ENCODE data around the gene SARDH.
"Not testable (repeated sequence)": the region's sequence is repeated elsewhere in the genome, so short reads cannot be mapped to it uniquely, and the experiment has no call there.

Gene SARDH

DNA sequence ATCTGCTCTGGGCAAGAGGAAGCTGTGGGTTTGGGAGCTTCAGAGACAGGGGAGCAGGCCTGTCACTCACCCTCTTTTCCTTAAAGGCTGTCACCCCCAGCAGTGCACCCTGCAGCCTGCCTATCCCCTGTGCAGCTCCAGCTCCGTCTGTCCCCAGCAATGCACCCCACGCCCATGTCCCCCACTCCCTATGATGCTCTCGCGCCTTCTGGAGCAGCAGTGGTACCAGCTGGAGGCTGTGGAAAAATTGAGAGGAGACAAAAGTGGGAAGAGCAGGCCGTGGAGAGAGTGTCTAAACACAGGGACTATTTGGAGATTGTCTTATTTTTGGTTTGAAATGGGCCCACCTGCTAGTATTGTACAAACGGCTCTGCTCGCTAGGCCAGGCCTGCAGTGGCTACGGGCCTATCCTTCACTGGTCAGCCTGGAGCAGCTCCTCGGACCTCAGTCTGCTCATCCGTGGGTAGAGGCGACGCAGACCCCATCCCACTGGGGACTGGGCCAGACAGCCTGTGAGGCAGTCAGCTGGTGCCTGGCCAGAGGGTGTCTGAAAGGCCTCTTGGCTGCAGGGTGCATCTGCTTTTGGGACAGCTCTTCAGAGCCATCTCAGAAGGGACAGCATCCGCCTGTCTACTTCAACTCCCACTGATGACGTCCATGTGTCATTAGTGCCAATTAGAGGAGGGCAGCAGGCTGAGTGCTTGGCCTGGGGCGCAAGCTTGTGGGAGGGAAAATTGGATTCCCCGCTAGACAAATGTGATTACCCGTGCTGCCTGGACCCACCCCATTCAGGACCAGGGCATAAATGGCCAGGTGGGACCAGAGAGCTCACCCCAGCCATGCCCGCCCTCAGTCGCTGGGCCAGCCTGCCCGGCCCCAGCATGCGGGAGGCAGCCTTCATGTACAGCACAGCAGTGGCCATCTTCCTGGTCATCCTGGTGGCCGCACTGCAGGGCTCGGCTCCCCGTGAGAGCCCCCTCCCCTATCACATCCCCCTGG lies 102.3 kb downstream of the SARDH start, which contains the start of gene DBH:
Gene DBH, plus strand, starts transcription at position 831 of the 999 bp plus-strand sequence. Its CDS starts 9 bp downstream, at position 840.
- FAIRE-seq: no peak
- no peak for DNase-seq (ENCODE audit: low spot score)

DNA sequence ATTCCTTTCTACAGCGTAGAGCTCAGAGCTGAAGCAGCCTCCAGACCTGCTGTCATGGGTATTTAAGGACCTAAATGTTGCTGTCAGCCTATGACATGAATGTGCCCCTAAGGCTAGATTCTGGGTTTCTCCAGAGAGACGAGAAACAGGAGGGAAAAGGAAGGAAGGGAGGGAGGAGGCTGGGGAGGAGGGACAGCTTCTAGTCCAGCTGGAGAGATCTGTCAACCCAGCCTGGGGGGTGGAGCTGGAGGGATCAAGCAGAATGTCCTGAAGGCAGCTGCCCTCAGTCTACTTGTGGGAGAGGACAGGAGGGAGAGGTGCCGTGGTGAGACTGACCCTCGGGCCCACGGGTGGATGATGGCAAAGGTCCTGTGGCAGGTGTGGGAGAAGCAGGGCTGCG lies 103.1 kb downstream of the SARDH start:
- no peak for FAIRE-seq
- no peak for DNase-seq (ENCODE audit: low spot score)

DNA sequence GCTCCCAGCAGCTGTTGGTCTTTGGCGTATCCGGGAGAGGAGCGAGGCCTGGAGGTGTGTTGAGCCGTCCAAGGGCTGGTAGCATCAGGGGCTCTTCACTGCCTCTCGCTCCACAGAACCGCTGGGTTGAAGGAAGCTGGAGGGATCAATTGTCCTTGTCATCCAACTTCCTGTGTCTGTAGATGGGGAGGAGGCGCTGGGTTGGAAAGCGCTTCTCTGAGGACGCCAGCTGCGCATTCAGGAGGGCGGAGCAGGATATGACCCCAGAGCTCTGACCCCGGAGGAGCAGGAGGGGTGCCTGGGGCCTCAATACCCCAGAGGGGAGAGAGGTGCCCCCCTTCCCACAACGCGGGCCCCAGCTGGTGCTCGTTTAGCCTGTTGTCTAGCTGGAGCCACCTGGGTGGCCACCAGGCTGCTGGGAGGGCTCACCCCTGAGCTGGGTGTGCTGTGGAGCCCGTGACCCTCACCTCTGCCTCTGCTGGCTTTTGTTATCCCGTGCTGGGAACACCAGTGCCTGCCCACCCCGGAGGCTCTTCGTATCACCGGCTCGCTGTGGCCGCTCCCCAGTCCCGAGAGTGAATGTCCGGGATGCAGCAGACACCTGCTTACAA lies 104.0 kb downstream of the SARDH start:
- DNase-seq (ENCODE audit: low spot score): no peak

DNA sequence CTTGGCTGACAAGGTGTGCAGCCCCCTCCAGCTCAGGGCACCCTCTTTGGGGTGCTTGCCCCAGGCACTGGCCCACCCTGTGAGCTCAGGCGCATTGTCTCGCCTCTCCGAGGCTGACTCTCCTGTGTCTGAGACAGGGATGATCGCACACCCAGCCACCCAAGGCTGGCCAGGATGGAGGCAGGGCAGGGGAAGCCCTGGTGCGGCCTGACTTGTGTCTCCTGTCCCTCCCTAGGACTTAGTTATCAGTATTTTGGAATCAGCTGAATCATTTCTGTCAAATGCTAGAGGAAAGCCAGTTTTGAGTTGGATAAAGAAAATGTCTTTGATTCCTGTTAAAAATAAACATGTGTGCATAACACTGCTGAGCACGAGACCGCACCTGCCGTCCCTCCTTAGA lies 104.5 kb downstream of the SARDH start:
- FAIRE-seq (no peak), DNase-seq (ENCODE audit: low spot score) (no peak)

More for the DNA sequence above, 104.0 kb downstream of the SARDH start:
- no peak for FAIRE-seq

DNA sequence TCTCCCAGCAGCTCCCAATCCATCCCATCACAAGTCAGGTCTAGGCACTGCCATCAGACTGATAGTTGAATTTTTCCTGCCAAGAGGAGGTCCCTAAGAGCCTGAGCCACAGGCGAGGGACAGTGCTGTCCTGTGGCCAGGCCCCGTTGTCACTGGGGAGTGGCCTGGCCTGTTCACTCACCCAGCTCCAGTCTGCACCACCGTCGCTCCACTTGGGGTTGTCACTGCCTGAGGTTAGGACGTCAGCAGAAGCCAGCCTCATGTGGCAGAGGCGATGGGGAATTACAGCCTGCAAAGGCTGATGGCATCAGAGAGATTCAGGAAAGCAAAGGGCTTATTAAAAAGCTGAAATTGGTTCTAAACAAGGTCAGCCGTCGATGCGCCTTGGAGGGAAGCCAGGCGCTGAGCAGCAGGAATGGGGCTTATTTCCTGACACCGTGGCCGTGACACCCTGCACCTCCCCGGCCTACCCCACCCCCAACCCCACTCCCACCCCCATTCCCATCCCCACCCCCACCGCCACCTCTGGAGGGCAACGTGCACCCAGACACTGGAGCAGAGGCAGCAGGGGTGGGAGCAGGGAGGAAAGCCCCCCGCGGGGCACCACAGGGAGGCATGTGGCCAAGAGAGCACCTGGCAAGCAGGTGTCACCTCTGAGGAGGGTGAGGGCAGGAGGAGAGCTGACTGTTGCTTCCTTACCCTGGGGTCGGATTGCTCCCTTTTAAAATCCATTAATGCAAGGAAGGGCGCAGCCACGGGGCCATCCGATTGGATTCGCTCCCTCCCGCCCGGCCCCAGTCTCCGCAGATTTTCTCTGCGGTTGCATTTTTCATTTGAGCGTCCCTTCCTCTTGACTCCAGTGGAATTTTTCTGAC lies 105.1 kb downstream of the SARDH start:
- no peak for DNase-seq (ENCODE audit: low spot score)
- FAIRE-seq: no peak

DNA sequence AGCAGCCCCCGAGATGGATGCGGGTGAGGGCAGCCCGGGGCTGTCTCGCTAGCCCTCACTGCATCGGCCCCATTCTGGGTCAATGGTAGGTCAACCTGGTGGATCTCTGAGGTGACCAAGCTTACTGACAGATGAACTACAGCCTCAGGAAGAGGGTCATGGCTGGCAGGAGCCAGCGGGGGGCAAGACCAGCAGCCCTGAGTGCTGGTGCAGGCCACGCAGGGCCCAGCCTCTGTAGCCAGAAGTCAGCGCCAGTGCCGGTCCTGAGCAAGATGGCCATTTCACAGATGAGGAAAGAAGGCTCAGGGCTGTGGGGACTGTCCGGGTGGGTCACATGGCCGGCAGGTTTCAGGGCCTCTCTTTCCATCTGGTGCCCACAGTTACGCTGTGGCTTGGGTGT lies 107.0 kb downstream of the SARDH start:
- no peak for DNase-seq (ENCODE audit: low spot score)
- FAIRE-seq: no peak

DNA sequence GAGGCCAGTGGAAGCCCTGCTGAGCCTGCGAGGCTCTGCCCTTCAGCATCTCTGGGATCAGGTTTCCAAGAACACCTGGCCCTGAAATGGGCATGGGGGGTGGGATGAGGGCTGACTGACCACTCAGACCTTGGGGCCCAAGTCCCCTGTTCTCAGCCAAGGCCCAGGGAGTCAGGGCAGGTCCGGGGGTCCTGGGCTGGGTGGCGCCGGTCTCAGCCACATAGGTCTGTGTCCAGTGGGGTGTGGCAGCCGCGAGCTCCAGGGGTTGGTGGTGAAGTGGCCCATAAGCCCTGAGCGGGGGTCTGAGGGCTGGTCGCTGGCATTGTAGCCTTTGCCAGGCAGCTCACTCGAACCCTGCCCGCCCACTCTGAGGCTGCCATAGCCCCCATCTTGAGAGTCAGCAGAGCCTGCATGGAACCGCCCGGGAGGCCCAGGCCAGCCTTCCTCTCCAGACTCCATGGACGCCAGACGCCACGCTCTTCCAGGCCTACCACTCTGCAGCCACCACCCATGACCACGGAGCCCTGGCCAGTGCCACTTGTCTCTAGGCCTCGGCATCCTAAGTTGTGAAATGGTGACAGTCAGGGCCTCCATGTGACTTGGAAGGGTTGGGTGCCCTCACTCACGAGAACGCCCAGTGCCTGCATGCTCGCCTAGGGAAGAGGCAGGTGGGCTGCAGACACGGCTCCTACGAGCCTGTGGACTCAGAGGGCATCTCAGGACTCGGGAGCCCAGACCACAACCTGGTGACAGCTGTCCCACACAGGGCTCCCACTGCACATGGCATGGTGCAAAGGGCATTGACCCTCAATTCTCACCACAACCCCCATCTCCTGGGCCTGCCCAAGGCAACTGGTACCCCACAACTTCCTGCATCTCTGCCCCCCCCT lies 108.7 kb downstream of the SARDH start:
- FAIRE-seq: no peak
- DNase-seq (ENCODE audit: low spot score): no peak

DNA sequence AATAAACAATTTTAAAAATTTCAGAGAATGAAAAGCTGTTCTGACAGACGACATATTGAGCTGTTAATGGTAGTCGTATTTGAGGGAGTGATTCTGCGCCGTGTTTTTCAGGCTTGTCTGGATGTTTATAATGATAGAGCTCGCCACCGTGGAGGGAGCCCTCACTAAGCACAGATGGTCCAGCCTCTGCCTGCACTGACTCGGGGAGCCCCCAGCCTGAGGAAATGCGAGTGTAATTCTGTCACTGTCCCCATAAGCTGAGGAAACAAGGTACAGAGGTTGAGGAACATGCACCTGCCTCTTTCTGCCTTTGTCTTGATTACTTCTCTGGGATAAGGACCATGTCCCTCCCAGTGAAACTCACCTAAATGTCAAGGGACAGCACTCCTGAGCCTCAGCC lies 109.4 kb downstream of the SARDH start:
- FAIRE-seq (no peak), DNase-seq (ENCODE audit: low spot score) (no peak)

DNA sequence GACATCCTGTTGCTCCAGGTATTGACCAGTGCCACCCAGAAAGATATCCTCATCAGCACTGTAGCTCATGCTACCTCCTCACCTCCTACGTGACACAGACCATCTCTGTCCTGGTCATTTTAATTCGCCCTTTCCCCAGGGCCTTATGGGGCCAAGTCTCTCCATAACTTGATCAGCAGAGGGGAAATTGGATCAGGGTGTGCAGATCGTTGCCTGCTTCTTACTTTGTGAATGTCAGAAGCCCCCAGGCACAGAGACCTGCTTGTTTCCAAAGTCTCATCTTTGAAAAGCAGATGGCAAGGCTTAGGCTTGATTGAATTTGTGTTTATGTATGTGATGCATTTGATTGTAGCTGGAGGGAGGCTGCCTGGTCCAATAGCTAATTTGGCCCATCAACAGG lies 110.8 kb downstream of the SARDH start:
- FAIRE-seq (no peak), DNase-seq (ENCODE audit: low spot score) (no peak)

DNA sequence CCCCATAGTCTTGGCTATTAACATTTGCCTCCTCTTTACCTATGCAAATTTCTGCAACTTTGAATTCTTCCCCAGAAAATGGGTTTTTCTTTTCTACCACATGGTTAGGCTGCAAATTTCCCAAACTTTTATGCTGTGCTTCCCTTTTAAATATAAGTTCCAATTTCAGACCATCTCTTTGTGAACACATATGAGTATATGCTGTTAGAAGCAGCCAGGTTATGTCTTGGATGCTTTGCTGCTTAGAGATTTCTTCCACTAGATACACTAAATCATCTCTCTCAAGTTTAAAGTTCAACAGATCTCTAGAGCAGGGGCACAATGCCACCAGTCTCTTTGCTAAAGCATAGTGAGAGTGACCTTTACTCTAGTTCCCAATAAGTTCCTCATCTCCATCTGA lies 112.1 kb downstream of the SARDH start:
- not testable (repeated sequence) for DNase-seq (ENCODE audit: low spot score)

DNA sequence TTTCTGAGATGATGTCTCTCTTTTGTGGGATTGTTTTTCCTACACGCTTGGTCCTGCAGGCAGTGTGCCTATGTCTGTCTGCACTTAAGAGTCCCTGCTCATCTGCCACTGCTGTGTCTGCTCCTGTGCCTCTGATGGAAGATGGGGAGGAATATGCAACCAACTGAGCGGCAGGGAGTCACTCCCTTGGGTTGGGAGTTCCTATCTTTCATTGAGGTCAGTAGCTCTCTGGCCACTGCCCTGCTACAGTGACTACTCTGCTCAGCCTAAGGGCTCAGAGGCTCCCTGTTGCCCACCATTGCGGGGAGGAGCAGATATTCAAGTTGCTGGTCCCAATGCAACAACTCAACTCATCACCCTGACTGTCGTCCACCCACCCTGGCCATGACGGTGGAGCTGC lies 115.6 kb downstream of the SARDH start:
- FAIRE-seq (no peak), DNase-seq (ENCODE audit: low spot score) (no peak)

More for the DNA sequence above, 112.1 kb downstream of the SARDH start:
- not testable (repeated sequence) for FAIRE-seq

DNA sequence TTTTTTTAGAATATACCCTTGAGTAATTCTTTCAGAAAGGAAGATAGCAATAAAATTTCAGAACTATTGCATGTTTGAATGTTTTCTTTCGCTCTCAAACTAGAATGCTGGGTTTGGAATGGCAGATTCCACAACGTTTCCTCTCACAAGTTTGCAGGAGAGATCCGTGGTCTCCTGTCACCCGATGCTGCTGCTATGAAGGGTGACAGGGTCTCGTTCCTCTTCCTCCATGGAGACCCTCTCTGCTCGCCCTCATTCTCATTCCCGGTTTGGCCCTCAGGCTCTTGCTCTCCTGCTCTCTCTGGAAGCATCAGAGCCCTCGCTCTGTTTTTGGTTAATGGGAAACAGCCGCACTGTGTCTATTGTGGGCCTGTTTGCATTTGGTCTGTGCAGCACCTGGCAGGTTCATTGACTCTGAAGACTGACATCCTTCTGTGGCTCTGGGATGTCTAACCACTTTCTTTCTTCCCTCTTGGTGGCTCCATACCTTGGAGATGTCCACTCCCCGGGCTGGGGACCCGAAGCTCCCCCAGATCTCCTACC lies 116.4 kb downstream of the SARDH start:
- FAIRE-seq: no peak

DNA sequence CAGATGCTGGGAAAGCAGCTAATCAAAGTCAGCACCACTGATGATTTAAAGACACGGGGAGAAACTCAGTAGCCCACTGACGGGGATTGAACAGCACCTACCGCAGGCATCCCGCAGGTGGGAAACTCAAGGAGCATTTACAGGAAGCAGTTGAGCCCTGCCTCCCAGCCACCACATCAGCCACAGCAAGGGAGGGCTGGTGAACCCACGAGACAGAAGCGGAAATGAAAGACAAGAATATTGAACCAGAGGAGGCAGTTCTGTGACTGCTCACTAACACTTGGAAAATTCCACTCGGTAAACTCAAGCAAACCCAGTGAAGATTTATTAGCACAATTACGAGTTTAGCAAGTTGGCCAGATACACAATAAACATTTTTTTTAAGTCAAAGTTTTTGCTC lies 118.4 kb downstream of the SARDH start:
- FAIRE-seq: peak; percentile 53
- peak; percentile 20 for DNase-seq (ENCODE audit: low spot score)

More for the DNA sequence above, 116.4 kb downstream of the SARDH start:
- DNase-seq (ENCODE audit: low spot score): no peak

DNA sequence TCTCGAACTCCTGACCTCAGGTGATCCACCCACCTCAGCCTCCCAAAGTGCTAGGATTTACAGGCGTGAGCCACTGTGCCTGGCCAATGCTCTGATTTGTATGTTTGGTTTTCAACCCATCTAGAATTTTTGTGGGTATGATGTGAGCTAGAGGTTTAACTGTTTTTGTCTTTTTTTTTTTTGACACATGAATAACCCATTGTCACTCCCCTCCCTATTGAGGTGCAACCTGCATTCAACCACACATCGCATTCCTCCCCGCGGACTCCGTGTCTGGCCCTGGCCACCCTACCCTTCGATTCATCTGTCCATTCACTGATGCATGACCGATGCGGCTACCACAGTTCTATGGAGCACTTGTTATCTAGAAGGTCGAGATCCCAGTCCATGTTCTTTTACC lies 119.4 kb downstream of the SARDH start:
- FAIRE-seq (peak; percentile 83), DNase-seq (ENCODE audit: low spot score) (peak; percentile 77)

DNA sequence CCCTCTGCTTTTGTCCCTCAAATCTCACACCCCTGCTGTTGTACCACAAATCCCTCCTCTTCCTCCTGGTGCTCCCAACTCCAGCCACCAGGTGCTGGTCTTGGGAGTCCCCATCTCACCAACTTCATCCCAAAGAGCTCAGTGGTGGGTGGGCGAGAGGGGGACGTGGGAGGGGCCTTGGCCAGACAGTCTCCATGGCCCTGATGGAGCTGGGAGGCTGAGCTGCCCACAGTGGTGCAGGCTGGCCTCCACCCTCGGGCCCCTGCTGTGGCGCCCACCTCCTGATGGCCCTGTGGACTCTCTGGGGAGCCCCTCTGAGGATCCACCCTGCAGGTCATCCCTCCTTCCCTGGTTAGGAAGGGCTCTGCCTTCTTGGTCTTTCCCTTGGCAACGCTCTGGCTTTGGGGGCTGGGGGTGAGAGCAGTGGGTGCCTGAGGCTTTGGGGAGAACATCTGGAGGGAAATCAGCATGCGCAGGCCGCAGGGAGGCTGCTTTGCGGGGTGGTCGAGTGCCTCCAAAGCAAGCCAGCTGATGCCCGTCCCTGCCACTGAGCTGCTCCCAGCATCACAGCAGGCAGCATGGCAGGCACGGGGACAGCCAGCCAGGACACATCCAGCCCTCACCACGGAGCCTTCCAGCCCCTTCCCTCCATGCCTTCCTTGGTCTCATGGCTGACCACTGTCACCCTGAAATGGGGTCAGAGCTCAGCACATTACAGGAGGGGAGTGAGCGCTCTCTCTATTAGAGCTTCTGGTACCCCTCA lies 121.3 kb downstream of the SARDH start:
- FAIRE-seq (no peak), DNase-seq (ENCODE audit: low spot score) (no peak)

DNA sequence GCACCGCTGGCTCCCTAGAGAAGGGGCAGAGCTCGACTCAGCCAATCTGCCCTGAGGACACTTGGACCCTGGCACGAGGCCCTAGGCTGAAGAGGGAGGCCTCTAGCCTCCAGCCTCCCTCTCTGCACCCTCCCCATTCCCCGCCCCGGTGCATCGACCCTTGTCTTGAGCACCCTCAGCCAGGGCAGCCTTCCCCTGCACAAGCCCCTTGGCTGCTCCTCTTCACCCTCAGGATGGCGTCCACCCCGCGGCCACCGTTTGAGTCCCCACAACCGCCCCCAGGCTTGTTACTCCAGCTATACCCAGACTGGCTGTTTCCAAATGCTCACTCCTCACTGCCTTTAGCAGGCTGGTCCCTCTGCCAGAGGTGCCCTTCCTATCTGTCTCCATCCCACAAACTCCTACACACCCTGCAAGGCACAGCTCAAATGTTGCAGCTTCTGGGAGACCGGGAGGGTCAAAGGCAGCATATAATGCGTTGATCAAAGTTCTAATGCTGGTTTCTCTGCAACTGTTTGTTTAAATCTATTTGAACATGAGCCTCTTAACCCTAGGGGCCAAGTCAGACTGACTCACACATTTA lies 122.5 kb downstream of the SARDH start:
- DNase-seq (ENCODE audit: low spot score) (no peak), FAIRE-seq (no peak)

DNA sequence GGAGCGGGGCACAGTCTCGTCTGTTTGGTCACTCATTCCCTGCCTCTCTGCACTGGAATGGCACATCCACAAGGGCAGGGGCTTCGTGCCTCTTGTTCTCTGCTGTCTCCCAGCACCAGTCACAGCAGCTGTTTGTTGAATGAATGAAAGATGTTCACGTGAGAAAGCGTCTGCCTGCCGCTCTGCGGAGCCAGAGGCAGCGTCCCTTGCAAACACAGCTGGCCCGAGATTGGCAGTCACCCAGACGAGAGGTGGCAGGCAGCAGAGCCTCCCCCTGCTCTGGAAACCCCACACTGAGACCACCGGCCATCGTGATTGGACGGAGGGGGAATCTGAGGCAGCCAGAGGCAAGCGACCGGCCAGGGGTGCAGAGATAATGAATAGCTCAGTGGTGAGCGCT lies 123.0 kb downstream of the SARDH start:
- FAIRE-seq: no peak
- no peak for DNase-seq (ENCODE audit: low spot score)

DNA sequence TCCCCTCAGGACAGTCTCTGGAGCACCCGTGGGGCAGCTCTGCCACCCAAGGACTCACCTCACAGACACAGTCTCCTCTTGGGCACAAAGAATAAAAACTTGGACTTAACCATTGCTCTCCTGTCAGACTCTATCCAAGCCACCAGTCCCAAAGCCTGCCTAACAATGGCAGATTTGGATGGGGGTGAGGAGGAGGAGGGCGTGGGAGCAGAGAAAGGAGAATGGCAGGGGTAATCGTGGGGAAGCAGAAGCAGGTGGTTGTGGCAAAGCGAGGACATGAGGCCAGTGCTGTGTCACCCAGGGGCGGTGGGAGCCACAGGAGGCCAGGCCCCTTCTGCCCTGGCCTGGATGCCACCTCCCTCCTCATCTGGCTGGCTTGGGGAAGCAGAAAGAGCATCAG lies 123.5 kb downstream of the SARDH start:
- no peak for DNase-seq (ENCODE audit: low spot score)
- no peak for FAIRE-seq

DNA sequence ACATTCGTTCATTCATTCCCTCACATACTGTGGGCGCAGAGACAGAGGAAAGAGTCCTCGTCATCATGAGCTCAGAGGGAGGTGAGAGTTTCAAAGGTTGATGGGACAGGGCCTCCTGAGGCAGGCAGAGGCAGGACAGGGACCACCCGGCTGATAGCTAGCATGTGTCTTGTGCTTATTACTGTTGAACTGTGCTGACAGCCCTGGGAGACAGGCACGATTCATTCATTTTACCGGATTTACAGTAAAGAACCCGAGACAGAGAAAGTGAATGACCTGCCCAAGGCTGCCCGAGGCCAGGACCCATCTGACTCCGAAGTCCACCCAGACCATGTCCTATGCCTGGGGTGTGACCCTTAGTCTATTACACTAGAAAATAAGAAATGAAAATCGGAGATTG lies 124.1 kb downstream of the SARDH start:
- DNase-seq (ENCODE audit: low spot score) (no peak), FAIRE-seq (no peak)

Measured in RCC 7860 (cell line).